GM20431 (cell line): ENCODE results near the gene ANKRD63.

Experiments
- in situ Hi-C: fragments of 300-500 bp; cut with MseI, MboI; formaldehyde crosslinking; loops from one replicate; pipeline ENCODE4 v1.15.0; 2020; ENCODE audit warnings: low sequenced_read_pairs; ENCODE audit not compliant: unreplicated experiment

Gene ANKRD63

GRCh38 chr15:40281057-40281800 is 1.6 kb downstream of the ANKRD63 start:
- in situ Hi-C loops, result no loop called here

- in situ Hi-C loops, result no loop called here
Measured at GRCh38 chr15:40280260-40281056, 2.4 kb downstream of the ANKRD63 start.

GRCh38 chr15:40279437-40280141 is 3.3 kb downstream of the ANKRD63 start:
- in situ Hi-C loops, result no loop called here

- in situ Hi-C loops, result no loop called here
Measured at GRCh38 chr15:40278026-40278425, 4.8 kb downstream of the ANKRD63 start.

GRCh38 chr15:40277471-40277870 is 5.4 kb downstream of the ANKRD63 start:
- in situ Hi-C loops, result no loop called here

GRCh38 chr15:40276927-40277326 is 5.9 kb downstream of the ANKRD63 start:
- in situ Hi-C loops, result no loop called here

GRCh38 chr15:40275954-40276353 is 6.9 kb downstream of the ANKRD63 start:
- in situ Hi-C loops, result no loop called here

GRCh38 chr15:40275523-40275922 is 7.3 kb downstream of the ANKRD63 start:
- in situ Hi-C loops, result no loop called here

GRCh38 chr15:40274350-40275274 is 8.3 kb downstream of the ANKRD63 start:
- in situ Hi-C loops, result loop anchor here (25.0 kb wide), 1 partner anchor 237 kb away; the partner anchor contains the start of gene SRP14

GRCh38 chr15:40273428-40273827 is 9.4 kb downstream of the ANKRD63 start:
- in situ Hi-C loops, result loop anchor here (25.0 kb wide), 1 partner anchor 236 kb away; the partner anchor contains the start of gene SRP14

- in situ Hi-C loops, result loop anchor here (25.0 kb wide), 1 partner anchor 235 kb away; the partner anchor contains the start of gene SRP14
Measured at GRCh38 chr15:40272485-40273056, 10.3 kb downstream of the ANKRD63 start.

- in situ Hi-C loops, result loop anchor here (25.0 kb wide), 1 partner anchor 235 kb away; the partner anchor contains the start of gene SRP14
Measured at GRCh38 chr15:40271685-40272484, 11.0 kb downstream of the ANKRD63 start.

GRCh38 chr15:40270246-40270995 is 12.4 kb downstream of the ANKRD63 start:
- in situ Hi-C loops, result loop anchor here (25.0 kb wide), 1 partner anchor 233 kb away; the partner anchor contains the start of gene SRP14

- in situ Hi-C loops, result loop anchor here (25.0 kb wide), 1 partner anchor 232 kb away; the partner anchor contains the start of gene SRP14
Measured at GRCh38 chr15:40269604-40270003, 13.3 kb downstream of the ANKRD63 start.

- in situ Hi-C loops, result loop anchor here (25.0 kb wide), 1 partner anchor 230 kb away; the partner anchor contains the start of gene SRP14
Measured at GRCh38 chr15:40267670-40268069, 15.2 kb downstream of the ANKRD63 start.

- in situ Hi-C loops, result loop anchor here (25.0 kb wide), 1 partner anchor 230 kb away; the partner anchor contains the start of gene SRP14
Measured at GRCh38 chr15:40266828-40267304, 16.0 kb downstream of the ANKRD63 start.

- in situ Hi-C loops, result loop anchor here (25.0 kb wide), 1 partner anchor 229 kb away; the partner anchor contains the start of gene SRP14
Measured at GRCh38 chr15:40265875-40266274, 17.0 kb downstream of the ANKRD63 start.
